ENCODE results near the gene TRIO. TPM values are rescaled to one million over a fixed set of nuclear protein-coding genes. Genes with fewer than 3 reads are reported as not detected.

The TRIO gene
- total and polyA plus RNA-seq, 2 experiments from 2014 or later, result 18.5 to 78.2 TPM

GRCh38 chr5:14439087-14439871 is 296.1 kb downstream of the TRIO start:
- Histone ChIP-seq H3K27ac (peak overlapping the region; percentile 81), H3K4me3 (no peak overlapping the region), H3K4me1 (ENCODE audit: insufficient read depth) (peaks cover 4% of the 10 kb centered on the region), H3K9me2 (replicated peaks; ENCODE audit: insufficient read depth) (no peaks in the 10 kb centered on the region), H3K4me2 (peak overlapping the region; percentile 65), H3K79me2 (peaks cover 13% of the 10 kb centered on the region), H3K36me3 (replicated peaks; ENCODE audit: insufficient read depth, low read depth) (no peaks in the 10 kb centered on the region), H3K27me3 (no peaks in the 10 kb centered on the region), H4K20me1 (ENCODE audit: insufficient read depth, poor library complexity, severe bottlenecking) (no peaks in the 10 kb centered on the region), H3K9me3 (ENCODE audit: low read depth) (no peaks in the 10 kb centered on the region), H2AFZ (no peak overlapping the region)
- 68% methylated on average over 14 of the region's 14 CpGs for whole genome bisulfite sequencing (ENCODE audit: low lambda C conversion rate, missing lambda C conversion rate)
- TF ChIP-seq EZH2 (IDR thresholded peaks at IDR 0.05; ENCODE audit: borderline replicate concordance) (no peak), EZH2phosphoT487 (IDR thresholded peaks at IDR 0.05; ENCODE audit: low read depth, severe bottlenecking, unreplicated experiment) (no peak)
- TF ChIP-seq, protein P1, sequence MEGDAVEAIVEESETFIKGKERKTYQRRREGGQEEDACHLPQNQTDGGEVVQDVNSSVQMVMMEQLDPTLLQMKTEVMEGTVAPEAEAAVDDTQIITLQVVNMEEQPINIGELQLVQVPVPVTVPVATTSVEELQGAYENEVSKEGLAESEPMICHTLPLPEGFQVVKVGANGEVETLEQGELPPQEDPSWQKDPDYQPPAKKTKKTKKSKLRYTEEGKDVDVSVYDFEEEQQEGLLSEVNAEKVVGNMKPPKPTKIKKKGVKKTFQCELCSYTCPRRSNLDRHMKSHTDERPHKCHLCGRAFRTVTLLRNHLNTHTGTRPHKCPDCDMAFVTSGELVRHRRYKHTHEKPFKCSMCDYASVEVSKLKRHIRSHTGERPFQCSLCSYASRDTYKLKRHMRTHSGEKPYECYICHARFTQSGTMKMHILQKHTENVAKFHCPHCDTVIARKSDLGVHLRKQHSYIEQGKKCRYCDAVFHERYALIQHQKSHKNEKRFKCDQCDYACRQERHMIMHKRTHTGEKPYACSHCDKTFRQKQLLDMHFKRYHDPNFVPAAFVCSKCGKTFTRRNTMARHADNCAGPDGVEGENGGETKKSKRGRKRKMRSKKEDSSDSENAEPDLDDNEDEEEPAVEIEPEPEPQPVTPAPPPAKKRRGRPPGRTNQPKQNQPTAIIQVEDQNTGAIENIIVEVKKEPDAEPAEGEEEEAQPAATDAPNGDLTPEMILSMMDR (IDR thresholded peaks at IDR 0.05; ENCODE audit: poor library complexity), result no peak
- no peak for DNase-seq (ENCODE audit: low spot score)

- Histone ChIP-seq H3K36me3 (replicated peaks; ENCODE audit: insufficient read depth, low read depth) (no peaks in the 10 kb centered on the region), H3K9me2 (replicated peaks; ENCODE audit: insufficient read depth) (no peaks in the 10 kb centered on the region), H3K27me3 (no peaks in the 10 kb centered on the region), H2AFZ (no peak overlapping the region), H3K79me2 (peaks cover 21% of the 10 kb centered on the region), H3K4me2 (peak overlapping the region; percentile 65), H3K4me3 (no peak overlapping the region), H3K27ac (peak overlapping the region; percentile 81), H3K9me3 (ENCODE audit: low read depth) (no peaks in the 10 kb centered on the region), H3K4me1 (ENCODE audit: insufficient read depth) (peaks cover 4% of the 10 kb centered on the region), H4K20me1 (ENCODE audit: insufficient read depth, poor library complexity, severe bottlenecking) (no peaks in the 10 kb centered on the region)
- WGBS (ENCODE audit: low lambda C conversion rate, missing lambda C conversion rate), result 57% methylated on average over 10 of the region's 10 CpGs
- DNase-seq (ENCODE audit: low spot score), result no peak
- TF ChIP-seq EZH2phosphoT487 (IDR thresholded peaks at IDR 0.05; ENCODE audit: low read depth, severe bottlenecking, unreplicated experiment) (no peak), EZH2 (IDR thresholded peaks at IDR 0.05; ENCODE audit: borderline replicate concordance) (no peak)
- TF ChIP-seq, protein P1 (IDR thresholded peaks at IDR 0.05; ENCODE audit: poor library complexity), result no peak
These were observed 297.1 kb downstream of the TRIO start for GRCh38 chr5:14440223-14440581.

GRCh38 chr5:14440582-14441431 is 297.7 kb downstream of the TRIO start:
- no peaks in the 10 kb centered on the region for H4K20me1 ChIP-seq (ENCODE audit: insufficient read depth, poor library complexity, severe bottlenecking)
- peaks cover 24% of the 10 kb centered on the region for H3K79me2 ChIP-seq
- WGBS (ENCODE audit: low lambda C conversion rate, missing lambda C conversion rate), result 58% methylated on average over 40 of the region's 40 CpGs
- H3K4me1 ChIP-seq (ENCODE audit: insufficient read depth), result peaks cover 10% of the 10 kb centered on the region
- peak; percentile 64 for DNase-seq (ENCODE audit: low spot score)
- no peaks in the 10 kb centered on the region for H3K9me3 ChIP-seq (ENCODE audit: low read depth)
- H3K4me2 ChIP-seq, result peak overlapping the region; percentile 65
- no peaks in the 10 kb centered on the region for H3K9me2 ChIP-seq (replicated peaks; ENCODE audit: insufficient read depth)
- peak overlapping the region; percentile 81 for H3K27ac ChIP-seq
- no peaks in the 10 kb centered on the region for H3K27me3 ChIP-seq
- H2AFZ ChIP-seq, result no peak overlapping the region
- no peak overlapping the region for H3K4me3 ChIP-seq
- TF ChIP-seq EZH2 (IDR thresholded peaks at IDR 0.05; ENCODE audit: borderline replicate concordance) (no peak), EZH2phosphoT487 (IDR thresholded peaks at IDR 0.05; ENCODE audit: low read depth, severe bottlenecking, unreplicated experiment) (no peak)
- TF ChIP-seq, protein P1 (IDR thresholded peaks at IDR 0.05; ENCODE audit: poor library complexity), result no peak
- H3K36me3 ChIP-seq (replicated peaks; ENCODE audit: insufficient read depth, low read depth), result no peaks in the 10 kb centered on the region
